ENCODE data around the gene SSBP2.
A peak's percentile ranks its signal among the peaks of the same experiment; 100 is the strongest.

SSBP2 gene

GRCh38 chr5:81751009-81751835 lies at the start of gene SSBP2:
SSBP2 (minus strand) TSS chr5:81751097; CDS start chr5:81751042, 55 bp downstream.
- peak; percentile 97 to 99 for DNase-seq (ENCODE audit: low read depth in 2 of 2)

- no peak for DNase-seq (ENCODE audit: low read depth in 2 of 2)
Measured at GRCh38 chr5:81795666-81796065, 44.8 kb upstream of the SSBP2 start.

GRCh38 chr5:81794226-81794625 lies 43.3 kb upstream of the SSBP2 start:
- DNase-seq (ENCODE audit: low read depth in 2 of 2), result no peak

GRCh38 chr5:81790336-81790735 lies 39.4 kb upstream of the SSBP2 start:
- DNase-seq (ENCODE audit: low read depth in 2 of 2), result no peak

GRCh38 chr5:81789033-81789432 lies 38.1 kb upstream of the SSBP2 start:
- no peak for DNase-seq (ENCODE audit: low read depth in 2 of 2)

- no peak for DNase-seq (ENCODE audit: low read depth in 2 of 2)
Measured at GRCh38 chr5:81788329-81788728, 37.4 kb upstream of the SSBP2 start.

GRCh38 chr5:81787474-81788242 lies 36.8 kb upstream of the SSBP2 start:
- DNase-seq (ENCODE audit: low read depth in 2 of 2), result no peak

GRCh38 chr5:81786991-81787390 lies 36.1 kb upstream of the SSBP2 start:
- DNase-seq (ENCODE audit: low read depth in 2 of 2), result no peak

GRCh38 chr5:81786496-81786895 lies 35.6 kb upstream of the SSBP2 start:
- no peak for DNase-seq (ENCODE audit: low read depth in 2 of 2)

- no peak for DNase-seq (ENCODE audit: low read depth in 2 of 2)
Measured at GRCh38 chr5:81785322-81785721, 34.4 kb upstream of the SSBP2 start.

- DNase-seq (ENCODE audit: low read depth in 2 of 2), result no peak
Measured at GRCh38 chr5:81783401-81783800, 32.5 kb upstream of the SSBP2 start.

- no peak for DNase-seq (ENCODE audit: low read depth in 2 of 2)
Measured at GRCh38 chr5:81782811-81783210, 31.9 kb upstream of the SSBP2 start.

- no peak for DNase-seq (ENCODE audit: low read depth in 2 of 2)
Measured at GRCh38 chr5:81779916-81780266, 29.0 kb upstream of the SSBP2 start.

GRCh38 chr5:81779125-81779915 lies 28.4 kb upstream of the SSBP2 start:
- DNase-seq (ENCODE audit: low read depth in 2 of 2), result peak in 1 of 2 donors; percentile 6

- no peak for DNase-seq (ENCODE audit: low read depth in 2 of 2)
Measured at GRCh38 chr5:81778642-81779041, 27.7 kb upstream of the SSBP2 start.

- DNase-seq (ENCODE audit: low read depth in 2 of 2), result no peak
Measured at GRCh38 chr5:81776258-81776657, 25.4 kb upstream of the SSBP2 start.

GRCh38 chr5:81774374-81774773 lies 23.5 kb upstream of the SSBP2 start:
- no peak for DNase-seq (ENCODE audit: low read depth in 2 of 2)

- DNase-seq (ENCODE audit: low read depth in 2 of 2), result no peak
Measured at GRCh38 chr5:81773574-81773973, 22.7 kb upstream of the SSBP2 start.

GRCh38 chr5:81773161-81773560 lies 22.3 kb upstream of the SSBP2 start:
- no peak for DNase-seq (ENCODE audit: low read depth in 2 of 2)

- no peak for DNase-seq (ENCODE audit: low read depth in 2 of 2)
Measured at GRCh38 chr5:81772488-81772887, 21.6 kb upstream of the SSBP2 start.

- DNase-seq (ENCODE audit: low read depth in 2 of 2), result no peak
Measured at GRCh38 chr5:81768935-81769452, 18.1 kb upstream of the SSBP2 start.

GRCh38 chr5:81767938-81768337 lies 17.0 kb upstream of the SSBP2 start:
- no peak for DNase-seq (ENCODE audit: low read depth in 2 of 2)
